ENCODE data around the gene IL10RA.
"Not testable (repeated sequence)": the region's sequence is repeated elsewhere in the genome, so short reads cannot be mapped to it uniquely, and the experiment has no call there.

IL10RA gene

DNA sequence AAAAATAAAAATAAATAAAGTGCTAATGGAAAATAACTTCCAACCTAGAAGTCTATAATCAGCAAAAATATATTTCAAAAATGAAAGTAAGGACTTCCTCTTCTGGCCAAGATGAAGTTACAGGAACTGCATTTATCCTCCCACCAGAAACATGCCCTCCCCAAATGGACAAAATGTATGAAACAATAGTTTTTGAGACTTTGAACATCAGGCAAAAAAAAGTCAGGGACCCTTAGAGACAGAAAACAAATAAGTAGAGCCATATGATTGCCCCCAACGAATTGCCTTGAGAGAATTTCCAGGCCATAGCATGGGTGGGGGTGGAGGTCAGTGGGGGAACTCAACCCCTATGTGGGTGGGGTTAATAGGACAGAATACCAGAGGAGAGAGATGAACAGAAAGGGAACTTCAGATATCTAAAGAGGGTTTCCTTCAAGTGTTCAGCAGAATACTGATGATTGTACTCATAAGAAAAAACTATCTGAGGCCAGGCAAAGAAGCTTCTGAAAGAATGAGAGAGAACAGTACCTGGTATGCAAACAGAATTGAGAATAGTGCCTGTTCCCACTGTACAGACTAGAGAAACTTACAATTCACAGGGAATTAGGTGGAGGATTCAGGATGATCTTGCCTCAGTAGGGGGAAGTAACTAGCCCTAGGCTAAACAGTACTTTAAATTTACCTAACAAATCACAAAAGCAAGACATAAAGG is 26.6 kb upstream of the IL10RA start:
- in situ Hi-C loops (cut with HindIII; ENCODE audit: low pct_ligation_motif_present, low pct_unique_long_range_greater_than_20kb, low sequenced_read_pairs), result no loop called here
- DNase-seq, result no peak

DNA sequence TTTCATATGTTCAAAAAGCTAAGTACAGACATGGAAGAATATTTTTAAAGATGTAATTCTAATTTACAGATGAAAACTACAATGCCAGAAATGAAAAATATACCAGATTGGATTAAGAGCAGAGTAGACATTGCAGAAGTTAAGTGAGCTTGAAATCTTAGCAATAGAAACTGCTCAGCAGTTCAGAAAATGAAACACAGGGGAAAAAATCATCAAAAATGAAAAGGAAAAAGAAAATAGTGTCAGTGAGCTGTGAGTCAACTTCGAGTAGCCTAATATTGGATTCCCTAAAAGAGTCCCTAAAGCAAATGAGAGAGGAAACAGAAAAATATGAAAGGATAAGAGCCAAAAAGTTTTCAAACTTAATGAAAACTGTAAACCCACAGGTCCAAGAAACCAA is 25.8 kb upstream of the IL10RA start:
- in situ Hi-C loops (cut with HindIII; ENCODE audit: low pct_ligation_motif_present, low pct_unique_long_range_greater_than_20kb, low sequenced_read_pairs), result no loop called here

DNA sequence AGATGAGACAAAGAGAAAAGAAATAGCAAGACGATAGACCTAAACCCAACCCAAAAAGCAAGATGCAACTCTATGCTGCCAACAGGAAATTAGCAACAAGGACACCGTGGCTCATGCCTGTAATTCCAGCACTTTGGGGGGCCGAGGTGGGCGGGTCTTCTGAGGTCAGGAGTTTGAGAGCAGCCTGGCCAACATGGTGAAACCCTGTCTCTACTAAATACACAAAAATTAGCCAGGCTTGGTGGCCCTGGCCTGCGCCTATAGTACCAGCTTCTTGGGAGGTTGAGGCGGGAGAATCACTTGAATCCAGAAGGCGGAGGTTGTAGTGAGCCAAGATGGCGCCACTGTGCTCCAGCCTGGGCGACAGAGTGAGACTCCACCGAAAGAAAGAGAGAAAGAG is 24.3 kb upstream of the IL10RA start:
- in situ Hi-C loops (cut with HindIII; ENCODE audit: low pct_ligation_motif_present, low pct_unique_long_range_greater_than_20kb, low sequenced_read_pairs), result no loop called here
- DNase-seq, result no peak

More for the DNA sequence above, 25.8 kb upstream of the IL10RA start:
- no peak for DNase-seq

DNA sequence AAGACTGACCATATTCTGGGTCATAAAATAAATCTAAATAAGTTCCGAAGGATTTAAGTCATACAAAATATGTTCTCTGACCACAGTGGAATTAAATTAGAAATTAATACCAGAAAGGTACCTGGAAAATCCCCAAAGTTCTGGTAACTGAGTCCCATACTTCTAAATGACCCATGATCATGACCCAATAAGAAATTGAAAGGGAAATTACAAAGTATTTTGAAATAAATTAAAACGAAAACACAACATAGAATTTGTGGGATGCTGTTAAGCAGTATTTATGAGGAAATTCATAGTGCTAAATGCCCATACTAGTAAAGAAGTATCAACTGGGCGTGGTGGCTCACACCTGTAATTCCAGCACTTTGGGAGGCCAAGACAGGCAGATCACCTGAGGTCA is 23.4 kb upstream of the IL10RA start:
- in situ Hi-C loops (cut with HindIII; ENCODE audit: low pct_ligation_motif_present, low pct_unique_long_range_greater_than_20kb, low sequenced_read_pairs), result no loop called here
- no peak for DNase-seq

DNA sequence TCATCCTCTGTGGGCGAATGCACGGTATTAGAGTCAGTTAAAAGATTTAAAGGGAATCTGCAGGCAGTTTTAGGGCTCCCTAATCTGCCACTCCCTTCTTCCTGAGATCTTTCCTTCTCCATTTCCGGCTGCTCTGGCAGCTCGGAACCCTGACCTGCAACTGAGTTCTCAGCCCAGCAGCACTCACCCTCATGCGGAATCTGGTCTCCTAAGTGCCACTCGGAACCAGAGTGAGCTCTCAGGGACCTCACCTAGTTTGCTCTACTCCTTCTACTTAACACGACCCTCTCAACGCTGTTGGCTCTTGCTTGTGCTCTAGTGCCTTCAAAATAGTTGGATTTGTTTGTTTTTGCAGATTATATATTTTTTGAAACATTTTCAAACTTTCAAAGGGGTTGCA is 19.3 kb upstream of the IL10RA start:
- no peak for DNase-seq
- in situ Hi-C loops (cut with HindIII; ENCODE audit: low pct_ligation_motif_present, low pct_unique_long_range_greater_than_20kb, low sequenced_read_pairs), result no loop called here

DNA sequence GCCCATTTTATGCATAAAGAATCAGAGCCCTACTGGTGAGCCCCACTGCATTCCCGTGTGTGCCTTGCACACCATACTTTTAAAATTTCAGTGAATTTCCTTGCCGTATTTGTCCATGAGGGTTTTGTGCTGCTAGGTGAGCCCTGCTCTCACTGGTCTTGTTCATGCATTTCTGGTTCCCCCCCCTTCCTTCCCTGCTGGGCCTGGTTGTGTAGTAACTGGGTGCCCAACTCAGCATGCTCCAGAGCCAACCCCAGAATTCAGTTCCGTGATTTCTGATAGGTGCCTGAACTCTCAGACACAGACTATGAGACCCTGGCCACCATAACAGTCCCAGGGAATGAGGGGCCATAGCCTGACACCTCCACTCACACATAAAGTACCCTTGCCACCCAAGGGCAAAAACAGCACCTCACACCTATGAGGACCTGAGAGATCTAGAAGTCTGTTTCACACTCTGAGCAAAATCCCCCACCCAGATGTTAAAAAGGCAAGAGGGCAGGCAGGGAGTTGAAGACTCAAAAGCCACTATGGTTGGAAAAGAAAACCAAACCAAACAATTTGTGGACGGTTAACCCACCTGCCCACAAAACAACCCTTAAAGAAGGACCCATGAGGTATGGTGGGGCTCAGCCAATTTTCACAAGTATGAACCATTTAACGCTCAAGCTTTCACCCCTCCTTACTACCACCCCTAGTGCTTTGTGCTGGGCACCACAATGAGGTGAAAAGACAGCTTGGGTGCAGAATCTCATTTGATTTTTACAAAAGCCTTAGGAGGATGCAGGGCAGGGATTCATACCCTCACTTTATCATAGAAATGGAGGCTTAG is 16.8 kb upstream of the IL10RA start:
- no peak for DNase-seq
- in situ Hi-C loops (cut with HindIII; ENCODE audit: low pct_ligation_motif_present, low pct_unique_long_range_greater_than_20kb, low sequenced_read_pairs), result no loop called here

DNA sequence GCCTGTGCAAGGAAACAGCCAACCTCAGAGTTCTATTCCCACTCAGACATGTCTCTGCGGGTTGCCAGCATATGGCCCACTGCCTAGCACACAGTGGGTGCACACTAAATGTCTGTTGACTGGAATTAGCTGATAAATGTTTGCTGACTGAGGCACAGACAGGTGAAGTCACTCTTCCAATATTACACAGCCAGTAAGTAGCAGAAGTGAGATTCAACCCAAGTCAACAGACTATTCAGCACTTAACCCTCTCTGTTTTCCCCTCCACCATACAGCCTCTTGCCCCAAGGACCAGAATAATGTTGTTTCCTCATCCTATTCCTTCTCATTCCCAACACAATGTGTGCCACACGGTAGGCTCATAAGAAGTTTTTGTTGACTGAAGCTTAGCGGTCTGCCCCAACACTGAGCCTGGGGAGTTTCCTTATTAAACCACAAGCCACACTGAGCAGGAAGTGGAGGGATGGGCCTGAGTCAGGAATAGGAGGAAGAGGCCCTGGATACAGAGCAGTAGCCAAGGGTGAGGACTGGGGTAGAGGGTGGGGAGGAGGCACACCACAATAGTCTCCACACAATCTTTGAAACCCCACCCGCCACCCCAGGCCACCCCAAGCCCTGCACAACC is 15.7 kb upstream of the IL10RA start:
- peak; percentile 32 for DNase-seq
- in situ Hi-C loops (cut with HindIII; ENCODE audit: low pct_ligation_motif_present, low pct_unique_long_range_greater_than_20kb, low sequenced_read_pairs), result no loop called here

DNA sequence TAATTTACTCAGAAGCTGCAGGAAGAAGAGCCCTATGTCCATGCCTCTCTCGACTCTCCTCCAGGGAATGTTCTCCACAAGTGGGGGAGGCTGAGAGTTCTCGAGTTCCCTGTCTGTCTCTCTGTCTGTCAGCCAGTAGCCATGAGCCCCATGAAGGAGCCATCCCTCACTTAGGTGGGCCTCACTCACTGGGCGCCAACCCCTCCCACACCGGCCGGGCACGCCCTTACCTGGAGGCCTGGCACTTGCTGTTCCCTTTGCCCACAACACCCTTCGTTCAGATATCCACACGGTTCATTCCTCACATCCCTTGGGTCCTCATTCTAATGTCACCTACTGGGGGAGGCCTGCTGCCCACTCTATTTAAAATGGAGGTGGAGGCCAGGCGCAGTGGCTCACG is 14.2 kb upstream of the IL10RA start:
- in situ Hi-C loops (cut with HindIII; ENCODE audit: low pct_ligation_motif_present, low pct_unique_long_range_greater_than_20kb, low sequenced_read_pairs), result no loop called here

DNA sequence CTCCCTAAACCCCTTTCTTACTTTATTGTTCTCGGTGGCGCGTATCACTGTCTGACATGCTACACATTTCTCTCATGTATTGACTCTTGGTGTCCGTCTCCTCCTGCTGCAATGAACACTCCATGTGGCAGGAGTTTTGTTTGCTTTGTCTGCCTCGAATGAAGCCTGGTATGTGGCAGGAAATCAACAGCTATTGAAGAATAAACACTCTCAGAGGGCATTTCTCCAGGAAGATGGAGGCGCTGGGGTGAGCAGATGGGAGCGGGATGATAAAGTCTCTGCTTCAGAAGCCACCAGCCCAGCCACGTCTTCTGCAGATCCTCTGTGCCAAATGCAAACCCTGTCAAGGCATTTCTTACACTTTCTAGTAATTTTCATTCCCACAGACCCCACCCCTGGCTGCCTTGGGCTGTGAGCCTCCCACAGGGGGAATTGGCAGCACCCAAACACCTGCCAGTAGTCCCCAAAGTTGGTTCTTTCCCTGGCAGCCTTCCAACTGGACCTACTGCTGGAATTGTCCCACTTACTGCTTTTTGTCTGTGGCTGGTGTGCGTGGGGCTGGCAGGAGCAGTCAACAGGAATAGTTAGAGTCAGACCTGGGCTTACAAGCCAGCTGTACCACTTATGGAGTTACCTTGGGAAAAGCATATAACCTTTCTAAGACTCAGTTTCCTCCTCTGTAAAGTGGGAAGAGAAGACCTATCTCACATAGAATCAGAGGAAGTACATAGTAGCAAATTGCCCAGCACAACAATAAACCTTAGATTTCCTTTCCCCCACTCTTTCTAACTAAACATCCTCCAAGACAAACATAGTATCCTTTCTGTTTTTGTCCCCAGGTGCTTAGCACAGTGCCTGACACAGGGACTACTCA is 13.3 kb upstream of the IL10RA start:
- in situ Hi-C loops (cut with HindIII; ENCODE audit: low pct_ligation_motif_present, low pct_unique_long_range_greater_than_20kb, low sequenced_read_pairs), result no loop called here
- DNase-seq, result no peak

More for the DNA sequence above, 14.2 kb upstream of the IL10RA start:
- no peak for DNase-seq

DNA sequence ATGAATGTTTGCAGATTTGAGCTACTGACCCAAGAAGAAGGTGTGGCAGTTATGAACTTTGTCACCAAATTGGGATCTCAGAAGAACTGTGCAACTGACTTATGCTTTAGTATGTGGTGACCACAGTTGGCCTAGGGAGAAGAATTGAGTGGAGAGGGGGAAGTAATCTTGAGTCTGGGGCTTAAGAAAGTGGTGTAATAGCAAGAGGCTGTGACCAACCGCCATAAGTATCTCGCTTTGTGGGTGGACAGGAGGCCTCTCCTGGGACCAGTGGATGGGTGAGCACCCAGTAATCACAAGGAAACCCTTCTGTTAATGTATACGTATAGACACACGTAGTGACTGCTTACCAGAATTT is 12.7 kb upstream of the IL10RA start:
- DNase-seq, result no peak
- in situ Hi-C loops (cut with HindIII; ENCODE audit: low pct_ligation_motif_present, low pct_unique_long_range_greater_than_20kb, low sequenced_read_pairs), result no loop called here

DNA sequence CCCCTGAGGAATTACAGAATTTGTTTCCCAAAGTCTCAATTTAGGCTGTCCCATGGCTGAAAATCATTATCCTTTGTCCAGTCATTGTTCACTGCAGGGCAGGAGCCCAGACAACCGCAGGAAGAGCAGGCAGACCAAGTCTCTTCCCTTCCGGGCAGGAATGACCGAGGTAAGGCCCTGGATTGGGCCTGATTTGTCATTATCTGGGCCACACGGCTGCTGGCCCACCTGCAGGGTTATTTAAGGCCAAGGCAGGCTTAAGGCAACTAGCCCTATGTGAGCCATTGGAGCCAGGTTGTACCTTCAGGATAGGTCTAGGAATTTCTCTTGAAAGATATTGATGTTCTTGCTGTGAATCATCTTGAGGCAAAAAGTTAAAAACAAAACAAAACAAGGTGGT is 9.7 kb upstream of the IL10RA start:
- no peak for DNase-seq
- in situ Hi-C loops (cut with HindIII; ENCODE audit: low pct_ligation_motif_present, low pct_unique_long_range_greater_than_20kb, low sequenced_read_pairs), result no loop called here

DNA sequence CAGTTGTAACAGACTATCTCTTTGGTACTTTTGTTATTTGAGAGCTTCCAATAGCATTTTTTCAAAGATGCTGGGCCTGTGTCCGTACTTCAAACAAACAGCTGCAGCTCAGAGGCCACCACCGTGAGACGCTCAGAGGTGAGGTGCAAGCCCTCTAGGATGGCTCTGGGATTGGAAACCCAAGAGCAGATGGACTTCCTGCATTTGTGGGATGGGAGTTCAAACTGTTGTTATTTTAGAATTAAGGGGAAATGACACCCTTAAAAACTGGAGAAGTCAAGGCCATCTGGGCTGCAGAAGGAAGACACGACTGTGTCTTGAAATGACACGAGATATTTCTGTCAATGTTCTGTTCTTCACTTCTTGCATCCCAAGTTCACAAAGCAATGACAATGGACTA is 9.2 kb upstream of the IL10RA start:
- in situ Hi-C loops (cut with HindIII; ENCODE audit: low pct_ligation_motif_present, low pct_unique_long_range_greater_than_20kb, low sequenced_read_pairs), result no loop called here
- no peak for DNase-seq

DNA sequence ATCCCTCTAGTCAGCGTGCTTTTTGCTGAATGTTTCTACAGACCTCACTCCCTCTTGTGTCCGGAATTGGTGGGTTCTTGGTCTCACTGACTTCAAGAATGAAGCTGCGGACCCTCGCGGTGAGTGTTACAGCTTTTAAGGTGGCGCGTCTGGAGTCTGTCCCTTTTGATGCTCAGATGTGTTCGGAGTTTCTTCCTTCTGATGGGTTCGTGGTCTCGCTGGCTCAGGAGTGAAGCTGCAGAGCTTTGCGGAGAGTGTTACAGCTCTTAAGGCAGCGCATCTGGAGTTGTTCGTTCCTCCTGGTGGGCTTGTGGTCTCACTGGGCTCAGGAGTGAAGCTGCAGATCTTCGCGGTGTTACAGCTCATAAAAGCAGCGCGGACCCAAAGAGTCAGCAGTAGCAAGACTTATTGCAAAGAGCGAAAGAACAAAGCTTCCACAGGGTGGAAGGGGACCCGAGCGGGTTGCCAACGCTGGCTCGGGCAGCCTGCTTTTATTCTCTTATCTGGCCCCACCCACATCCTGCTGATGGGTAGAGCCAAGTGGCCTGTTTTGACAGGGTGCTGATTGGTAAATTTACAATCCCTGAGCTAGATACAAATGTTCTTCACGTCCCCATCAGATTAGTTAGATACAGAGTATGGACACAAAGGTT is 8.5 kb upstream of the IL10RA start:
- in situ Hi-C loops (cut with HindIII; ENCODE audit: low pct_ligation_motif_present, low pct_unique_long_range_greater_than_20kb, low sequenced_read_pairs); DNase-seq: not testable (repeated sequence)

DNA sequence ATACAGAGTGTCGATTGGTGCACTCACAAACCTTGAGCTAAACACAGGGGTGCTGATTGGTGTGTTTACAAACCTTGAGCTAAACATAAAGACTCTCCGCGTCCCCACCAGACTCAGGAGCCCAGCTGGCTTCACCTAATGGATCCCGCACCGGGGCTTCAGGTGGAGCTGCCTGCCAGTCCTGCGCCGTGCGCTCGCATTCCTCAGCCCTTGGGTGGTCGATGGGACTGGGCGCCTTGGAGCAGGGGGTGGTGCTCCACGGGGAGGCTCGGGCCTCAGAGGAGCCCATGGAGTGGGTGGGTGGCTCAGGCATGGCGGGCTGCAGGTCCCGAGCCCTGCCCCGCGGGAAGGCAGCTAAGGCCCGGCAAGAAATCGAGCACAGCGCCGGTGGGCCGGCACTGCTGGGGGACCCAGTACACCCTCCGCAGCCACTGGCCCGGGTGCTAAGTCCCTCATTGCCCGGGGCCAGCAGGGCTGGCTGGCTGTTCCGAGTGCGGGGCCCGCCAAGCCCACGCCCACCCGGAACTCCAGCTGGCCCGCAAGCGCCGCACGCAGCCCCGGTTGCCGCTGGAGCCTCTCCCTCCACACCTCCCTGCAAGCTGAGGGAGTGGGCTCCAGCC is 7.8 kb upstream of the IL10RA start:
- DNase-seq; in situ Hi-C loops (cut with HindIII; ENCODE audit: low pct_ligation_motif_present, low pct_unique_long_range_greater_than_20kb, low sequenced_read_pairs): not testable (repeated sequence)

DNA sequence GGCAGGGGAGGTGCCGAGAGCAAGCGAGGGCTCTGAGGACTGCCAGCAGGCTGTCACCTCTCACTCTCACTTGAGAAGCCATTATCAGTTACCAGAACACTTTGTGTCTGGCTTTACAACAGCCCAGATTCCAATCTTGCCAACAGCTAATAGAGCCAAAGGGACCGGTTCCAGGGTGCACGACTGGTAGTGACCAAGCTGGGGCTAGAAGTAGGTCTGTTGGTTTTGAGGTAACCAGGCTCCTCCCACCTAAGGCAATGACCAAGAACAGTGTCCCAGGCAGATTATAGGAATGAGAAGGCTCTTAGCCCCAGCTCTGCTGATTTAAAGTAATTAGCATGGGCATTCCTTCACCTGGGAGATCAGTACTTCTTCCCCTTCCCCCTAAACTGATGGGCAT is 7.2 kb upstream of the IL10RA start:
- DNase-seq, result no peak
- in situ Hi-C loops (cut with HindIII; ENCODE audit: low pct_ligation_motif_present, low pct_unique_long_range_greater_than_20kb, low sequenced_read_pairs), result no loop called here

DNA sequence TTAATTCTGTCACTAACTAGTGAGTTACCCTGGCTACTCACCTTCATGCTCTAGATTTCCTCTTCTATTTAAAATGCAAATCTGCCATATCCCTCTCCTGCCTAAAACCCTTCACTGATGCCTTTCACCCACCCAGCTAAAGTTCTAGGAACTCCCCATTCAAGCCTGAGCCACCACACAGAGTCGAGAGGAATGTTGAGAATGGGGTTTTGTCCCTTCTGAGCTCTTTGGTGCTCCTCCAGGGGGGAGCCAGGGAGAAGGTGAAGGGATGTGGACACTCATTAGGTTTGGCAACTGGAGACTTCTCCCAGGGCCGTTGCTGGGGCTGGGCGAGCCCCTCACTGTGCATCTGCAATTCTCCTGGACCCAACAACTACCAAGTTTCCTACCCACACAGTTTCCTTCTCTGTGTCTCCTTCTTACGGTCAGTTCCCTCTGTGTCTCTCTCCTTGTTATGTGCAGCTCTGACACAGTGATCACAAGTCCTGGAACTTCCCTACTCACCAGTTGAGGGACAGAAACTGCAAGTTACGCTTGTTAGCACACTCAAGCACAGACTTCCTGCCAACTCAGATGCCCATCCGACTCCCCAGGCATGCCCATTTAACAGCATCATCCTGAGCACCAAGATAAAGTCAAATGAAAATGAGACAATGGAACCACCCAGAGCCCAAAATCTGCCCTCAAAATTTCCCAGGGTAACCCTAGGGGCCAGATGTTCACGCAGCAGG is 6.5 kb upstream of the IL10RA start:
- in situ Hi-C loops (cut with HindIII; ENCODE audit: low pct_ligation_motif_present, low pct_unique_long_range_greater_than_20kb, low sequenced_read_pairs), result no loop called here
- DNase-seq, result peak; percentile 19

DNA sequence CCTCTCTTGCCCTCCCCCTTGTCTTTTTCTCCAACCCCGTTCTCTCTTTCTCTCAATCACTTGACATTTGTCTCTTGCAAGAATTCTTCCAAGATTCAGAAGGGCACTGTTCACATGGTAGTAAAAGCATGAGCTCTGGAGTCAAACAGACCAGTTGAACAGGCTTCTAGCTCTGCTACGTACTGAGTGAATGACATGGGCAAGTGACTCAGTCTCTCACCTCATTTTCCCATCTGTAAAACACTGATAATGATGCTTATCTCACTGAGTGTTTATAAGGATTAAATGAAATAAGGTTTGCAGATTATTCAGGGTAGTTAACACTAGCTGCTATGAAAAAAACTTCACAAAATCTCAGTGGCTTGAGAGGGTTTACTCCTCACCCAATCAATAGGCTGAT is 5.9 kb upstream of the IL10RA start:
- DNase-seq, result no peak
- in situ Hi-C loops (cut with HindIII; ENCODE audit: low pct_ligation_motif_present, low pct_unique_long_range_greater_than_20kb, low sequenced_read_pairs), result no loop called here
